ENCODE data around the gene OR4B1. TPM values are rescaled to one million over a fixed set of nuclear protein-coding genes. Genes with fewer than 3 reads are reported as not detected.

The OR4B1 gene
- total RNA-seq, 4 donors from 2014 or later: not detected

GRCh38 chr11:48261600-48261999 lies 45.0 kb downstream of the OR4B1 start:
- DNase-seq (ENCODE audit: low spot score) (no peak), ATAC-seq (ENCODE audit: low FRiP score) (no peak)
- TF ChIP-seq, protein P1, sequence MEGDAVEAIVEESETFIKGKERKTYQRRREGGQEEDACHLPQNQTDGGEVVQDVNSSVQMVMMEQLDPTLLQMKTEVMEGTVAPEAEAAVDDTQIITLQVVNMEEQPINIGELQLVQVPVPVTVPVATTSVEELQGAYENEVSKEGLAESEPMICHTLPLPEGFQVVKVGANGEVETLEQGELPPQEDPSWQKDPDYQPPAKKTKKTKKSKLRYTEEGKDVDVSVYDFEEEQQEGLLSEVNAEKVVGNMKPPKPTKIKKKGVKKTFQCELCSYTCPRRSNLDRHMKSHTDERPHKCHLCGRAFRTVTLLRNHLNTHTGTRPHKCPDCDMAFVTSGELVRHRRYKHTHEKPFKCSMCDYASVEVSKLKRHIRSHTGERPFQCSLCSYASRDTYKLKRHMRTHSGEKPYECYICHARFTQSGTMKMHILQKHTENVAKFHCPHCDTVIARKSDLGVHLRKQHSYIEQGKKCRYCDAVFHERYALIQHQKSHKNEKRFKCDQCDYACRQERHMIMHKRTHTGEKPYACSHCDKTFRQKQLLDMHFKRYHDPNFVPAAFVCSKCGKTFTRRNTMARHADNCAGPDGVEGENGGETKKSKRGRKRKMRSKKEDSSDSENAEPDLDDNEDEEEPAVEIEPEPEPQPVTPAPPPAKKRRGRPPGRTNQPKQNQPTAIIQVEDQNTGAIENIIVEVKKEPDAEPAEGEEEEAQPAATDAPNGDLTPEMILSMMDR (IDR thresholded peaks at IDR 0.05): no peak

DNA sequence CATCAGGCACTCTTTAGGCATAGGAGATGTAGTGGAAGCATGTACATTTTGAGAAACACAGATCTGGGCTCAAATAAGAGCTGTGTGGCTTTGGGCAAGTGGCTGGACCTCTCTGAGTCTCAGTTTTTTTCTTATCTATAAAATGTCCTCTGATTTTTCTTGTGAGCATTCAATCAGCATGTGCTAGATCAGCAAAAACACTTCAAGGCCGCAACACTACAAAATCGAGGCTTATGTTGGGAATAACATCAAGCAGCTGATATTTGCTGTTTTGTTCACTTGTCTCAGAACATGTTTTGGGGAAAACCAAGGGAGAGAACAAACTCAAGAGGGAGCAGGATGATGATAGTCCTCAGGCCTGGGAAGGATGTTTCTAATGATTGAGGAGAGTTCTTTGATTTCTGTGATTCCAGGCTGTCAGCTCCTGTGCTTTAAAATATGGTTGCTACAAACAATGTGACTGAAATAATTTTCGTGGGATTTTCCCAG lies 46.9 kb downstream of the OR4B1 start, which contains the start of gene OR4X1:
OR4X1 (plus strand) TSS at position 439 of the 489 bp plus-strand sequence; CDS start at position 439, 0 bp downstream.
- ATAC-seq (ENCODE audit: low FRiP score): no peak
- TF ChIP-seq, protein P1 (IDR thresholded peaks at IDR 0.05): no peak
- no peak for DNase-seq (ENCODE audit: low spot score)

Other genes with a start within 250 kb of the OR4B1 start
- gene PTPRJ, start 236.3 kb upstream of the OR4B1 start, total RNA-seq: 10 to 100 TPM in 3 of 4 donors, 1 to 10 TPM in 1; 9.8 to 17.8 (median 14.2) TPM
- gene OR4X2, start 28.3 kb downstream of the OR4B1 start, total RNA-seq: not detected
- gene OR4X1, start 47.1 kb downstream of the OR4B1 start, total RNA-seq: not detected
- not detected for gene OR4S1, start 89.4 kb downstream of the OR4B1 start, total RNA-seq
- not detected for gene OR4C3, start 108.1 kb downstream of the OR4B1 start, total RNA-seq
- not detected for gene OR4C5, start 149.7 kb downstream of the OR4B1 start, total RNA-seq

All from omental fat pad (tissue), 4 donors.